Right forelimb (tissue), 1 donor: ENCODE data around the gene SDK1.
"Not testable (repeated sequence)": the region's sequence is repeated elsewhere in the genome, so short reads cannot be mapped to it uniquely, and the experiment has no call there.

Experiments
- DNase-seq: peaks from one replicate; pipeline ENCODE4 v3.0.0-alpha.2; 2018

Gene SDK1

DNA sequence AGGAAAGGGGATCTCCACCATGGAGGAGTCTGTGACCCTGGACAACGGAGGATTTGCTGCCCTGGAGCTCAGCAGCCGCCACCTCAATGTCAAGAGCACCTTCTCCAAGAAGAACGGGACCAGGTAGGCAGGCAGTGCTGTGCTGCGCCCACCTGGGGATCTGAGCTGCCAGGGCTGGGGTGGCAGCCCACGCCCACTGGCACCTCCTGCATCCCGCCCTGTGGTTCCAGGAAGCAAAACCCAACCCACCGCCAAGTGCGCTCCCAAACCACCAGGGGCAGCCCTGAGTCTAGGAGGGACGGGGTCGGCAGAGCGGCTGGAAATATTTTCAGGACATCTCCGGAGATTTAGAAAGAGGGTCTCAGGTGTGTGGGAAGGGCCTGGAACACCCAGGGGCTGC lies 940.7 kb downstream of the SDK1 start:
- no peak for DNase-seq

GRCh38 chr7:4242706-4243105 lies 941.7 kb downstream of the SDK1 start:
- no peak for DNase-seq

GRCh38 chr7:4244041-4244440 lies 943.0 kb downstream of the SDK1 start:
- no peak for DNase-seq

GRCh38 chr7:4244635-4245034 lies 943.6 kb downstream of the SDK1 start:
- no peak for DNase-seq

GRCh38 chr7:4245135-4245865 lies 944.2 kb downstream of the SDK1 start:
- DNase-seq, result no peak

DNA sequence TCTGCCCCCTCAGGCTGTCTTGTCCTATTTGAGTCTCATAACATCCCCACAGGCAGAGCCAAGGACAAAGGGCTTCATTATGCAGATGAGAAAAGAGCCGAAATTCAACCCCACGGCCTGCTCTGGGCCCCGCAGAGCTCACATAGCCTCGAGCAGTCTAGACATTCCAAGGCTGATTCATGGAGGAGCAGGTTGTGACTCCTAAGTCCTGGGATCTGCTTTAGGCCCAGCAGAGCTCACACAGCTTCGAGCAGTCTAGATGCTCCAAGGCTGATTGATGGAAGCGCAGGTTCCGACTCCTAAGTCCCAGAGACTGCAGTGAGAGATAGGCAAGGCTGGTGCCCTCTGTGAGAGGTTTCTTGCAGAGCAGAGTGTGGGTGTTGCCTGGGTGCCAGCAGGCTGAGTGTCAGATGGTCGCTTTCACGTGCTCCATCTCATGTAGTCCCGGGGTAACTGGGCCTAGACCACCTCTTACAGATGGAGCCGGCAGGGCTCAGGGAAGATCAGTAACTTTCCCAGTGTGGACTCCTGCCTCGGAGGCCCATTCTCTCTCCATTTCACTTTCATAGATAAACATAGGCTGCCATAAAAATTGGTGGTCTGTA lies 944.9 kb downstream of the SDK1 start:
- no peak for DNase-seq

DNA sequence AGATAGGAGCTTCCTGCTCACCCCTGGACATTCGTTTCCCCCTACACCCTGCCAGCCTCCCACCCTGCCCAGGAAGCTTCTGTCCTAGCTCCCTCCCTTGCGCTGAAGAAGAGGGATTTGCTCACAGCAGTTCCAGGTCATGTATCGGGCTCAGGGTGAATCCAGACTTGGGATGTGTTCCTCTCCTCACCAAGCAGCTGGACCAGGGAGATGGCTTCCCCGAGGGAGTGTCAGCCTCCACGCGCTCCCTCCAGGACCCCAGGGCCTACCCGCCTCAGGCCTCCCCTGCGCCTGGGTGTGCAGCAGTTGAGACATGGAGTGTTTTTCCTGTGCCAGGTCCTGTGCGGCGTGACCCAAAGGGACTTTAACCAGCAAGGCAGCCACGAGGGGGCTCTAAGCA lies 945.5 kb downstream of the SDK1 start:
- no peak for DNase-seq

DNA sequence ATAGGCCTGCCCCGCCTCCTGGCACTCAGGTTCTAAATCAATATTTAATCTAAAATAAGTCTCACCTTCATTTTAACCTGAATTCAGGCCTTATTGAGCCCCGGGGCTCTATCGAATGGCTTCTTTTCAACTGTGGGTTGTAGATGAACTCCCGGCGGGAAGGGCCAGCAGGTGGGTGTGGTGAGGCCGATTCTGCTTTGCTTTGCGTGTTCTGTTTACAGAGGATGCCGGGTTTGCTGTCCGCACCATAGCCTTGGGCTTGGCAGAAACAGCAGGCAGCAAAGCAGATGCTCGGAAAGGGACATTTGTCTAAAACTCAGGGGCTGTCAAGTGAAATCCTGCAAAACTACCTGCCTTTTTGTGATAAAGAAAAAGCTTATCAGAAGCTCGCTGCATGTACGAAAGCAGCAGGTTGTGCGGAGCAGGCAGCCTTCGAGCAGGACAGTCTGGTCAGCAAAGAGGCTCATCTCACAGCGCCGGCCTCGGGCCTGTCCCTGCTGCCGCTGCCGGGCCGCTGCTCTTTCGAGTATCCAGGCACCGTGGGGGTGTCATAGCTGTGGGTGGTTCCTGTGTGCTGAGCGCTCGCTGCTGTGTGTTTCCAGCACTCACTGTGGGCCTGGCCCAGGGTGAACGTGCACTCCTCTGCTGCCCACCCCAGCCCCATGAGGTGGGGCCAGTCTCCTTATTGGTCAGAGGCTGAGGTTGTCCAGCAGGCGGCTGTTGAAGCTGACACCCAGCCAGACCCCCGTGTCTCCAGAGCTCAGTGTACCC lies 946.2 kb downstream of the SDK1 start:
- no peak for DNase-seq

DNA sequence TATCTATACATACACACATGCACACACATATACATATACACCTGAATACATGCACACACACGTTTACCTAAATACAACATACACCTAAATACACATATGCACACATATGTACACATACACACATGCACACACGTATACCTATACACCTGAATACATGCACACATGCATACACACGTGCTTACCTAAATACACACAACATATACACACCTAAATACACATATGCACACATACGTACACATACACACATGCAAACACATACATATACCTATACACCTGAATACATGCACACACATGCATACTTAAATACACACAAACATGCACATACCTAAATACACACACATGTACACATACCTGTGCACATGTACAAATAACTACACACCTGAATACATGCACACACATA lies 947.2 kb downstream of the SDK1 start:
- no peak for DNase-seq

DNA sequence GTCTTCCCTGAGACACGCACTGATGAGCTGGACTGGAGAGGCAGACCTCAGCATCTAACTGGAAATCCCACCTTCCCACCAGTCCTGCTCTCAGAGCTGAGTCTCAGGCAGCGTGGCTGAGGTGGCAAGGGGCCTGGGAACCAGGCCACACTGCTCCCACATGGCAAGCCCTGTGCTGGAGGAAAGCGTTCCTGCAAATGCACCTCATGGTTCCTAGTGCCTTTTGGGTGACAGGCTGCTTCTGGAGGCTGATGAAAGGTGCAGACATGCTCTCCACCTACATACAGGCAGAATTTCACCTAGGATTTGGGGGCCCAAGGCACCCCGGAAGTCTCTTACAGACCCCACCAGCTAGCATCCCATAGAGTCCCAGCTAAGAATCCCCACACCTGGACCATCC lies 948.2 kb downstream of the SDK1 start:
- DNase-seq, result no peak

GRCh38 chr7:4255336-4255735 lies 954.3 kb downstream of the SDK1 start:
- DNase-seq, result no peak

- no peak for DNase-seq
Observed at GRCh38 chr7:4256286-4256685, 955.2 kb downstream of the SDK1 start.

DNA sequence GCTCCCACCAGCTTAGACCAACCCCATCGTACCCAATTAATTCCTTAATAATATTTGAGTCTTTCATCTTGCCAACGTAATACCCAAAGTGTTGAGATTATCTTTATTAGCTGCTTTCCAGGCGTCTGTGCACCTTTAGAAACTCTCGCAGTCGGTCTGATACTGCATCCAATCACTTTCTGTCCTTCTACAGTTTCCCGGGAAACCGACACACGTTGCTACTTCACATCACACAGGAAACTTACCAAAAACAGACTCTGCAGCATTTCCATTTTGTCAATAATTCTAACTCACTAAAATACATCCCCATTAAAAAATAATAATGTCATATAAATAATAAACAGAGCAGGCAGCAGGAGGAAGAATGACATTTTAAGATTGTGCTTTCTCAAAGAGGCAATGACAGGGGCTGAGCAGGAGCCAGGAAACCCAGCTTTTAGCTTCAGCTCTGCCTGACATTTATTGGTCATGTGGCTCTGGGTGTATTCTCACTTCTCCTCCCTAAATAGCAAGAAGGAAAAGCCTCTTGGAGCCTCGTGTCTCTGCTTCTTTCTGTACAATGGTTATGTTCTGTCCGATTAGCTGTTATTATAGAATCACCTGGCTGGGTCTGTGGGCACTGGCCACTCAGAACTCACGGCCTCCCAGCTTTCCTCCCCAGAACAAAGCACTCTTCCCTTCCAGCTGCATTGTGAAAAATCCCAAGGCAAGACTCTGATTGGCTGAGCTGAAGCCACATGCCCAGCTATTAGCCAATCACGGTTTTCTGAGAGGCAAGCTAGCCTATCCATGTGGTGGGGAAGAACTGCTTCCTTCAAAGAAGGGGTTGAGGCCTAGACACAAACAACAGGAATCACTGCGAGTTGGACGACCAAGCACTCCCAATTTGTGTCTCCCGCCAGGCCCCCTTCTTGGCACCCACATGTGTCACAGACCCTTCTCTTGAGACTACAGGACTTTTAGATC lies 956.4 kb downstream of the SDK1 start:
- no peak for DNase-seq

DNA sequence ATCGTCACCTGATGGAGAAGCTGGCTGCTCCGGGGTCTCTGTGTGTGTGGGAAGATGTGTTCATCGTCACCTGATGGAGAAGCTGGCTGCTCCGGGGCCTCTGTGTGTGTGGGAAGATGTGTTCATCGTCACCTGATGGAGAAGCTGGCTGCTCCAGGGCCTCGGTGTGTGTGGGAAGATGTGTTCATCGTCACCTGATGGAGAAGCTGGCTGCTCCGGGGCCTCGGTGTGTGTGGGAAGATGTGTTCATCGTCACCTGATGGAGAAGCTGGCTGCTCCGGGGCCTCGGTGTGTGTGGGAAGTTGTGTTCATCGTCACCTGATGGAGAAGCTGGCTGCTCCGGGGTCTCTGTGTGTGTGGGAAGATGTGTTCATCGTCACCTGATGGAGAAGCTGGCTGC lies 959.1 kb downstream of the SDK1 start:
- not testable (repeated sequence) for DNase-seq

DNA sequence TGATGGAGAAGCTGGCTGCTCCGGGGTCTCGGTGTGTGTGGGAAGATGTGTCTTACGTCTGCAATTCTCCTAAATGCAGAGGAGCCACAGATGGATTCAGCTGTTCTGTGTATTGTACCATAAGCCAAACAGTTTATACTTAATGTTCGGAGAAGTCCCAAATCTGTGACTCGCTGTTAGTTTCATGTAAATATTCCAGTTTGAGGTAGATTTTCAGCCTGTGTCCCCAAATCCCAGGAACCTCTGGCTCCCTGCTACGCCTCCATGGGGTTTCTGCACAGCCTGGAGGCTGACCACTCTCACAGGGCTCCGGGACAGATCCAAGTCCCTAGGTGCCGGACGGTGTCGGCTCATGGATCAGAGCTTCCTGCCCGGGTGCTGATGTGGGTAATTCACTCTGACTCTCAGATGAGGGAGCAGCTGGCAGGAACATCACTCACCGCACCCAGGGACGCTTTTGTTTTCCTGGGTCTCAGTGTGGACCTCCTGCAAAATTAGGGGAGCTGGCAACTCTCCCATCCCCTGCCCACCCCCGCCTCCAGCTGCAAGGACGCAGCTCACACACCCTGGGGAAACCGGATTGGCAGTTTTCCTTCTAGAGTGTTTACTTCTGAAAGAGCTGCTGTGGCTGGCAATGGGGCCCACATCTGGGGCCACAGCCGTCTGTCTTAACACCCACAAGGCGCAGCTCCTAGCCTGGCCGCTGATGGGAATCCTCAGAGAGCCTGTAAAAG lies 960.0 kb downstream of the SDK1 start:
- DNase-seq, result no peak

GRCh38 chr7:4261601-4261960 lies 960.5 kb downstream of the SDK1 start:
- no peak for DNase-seq

GRCh38 chr7:4264206-4264605 lies 963.2 kb downstream of the SDK1 start:
- DNase-seq, result not testable (repeated sequence)

DNA sequence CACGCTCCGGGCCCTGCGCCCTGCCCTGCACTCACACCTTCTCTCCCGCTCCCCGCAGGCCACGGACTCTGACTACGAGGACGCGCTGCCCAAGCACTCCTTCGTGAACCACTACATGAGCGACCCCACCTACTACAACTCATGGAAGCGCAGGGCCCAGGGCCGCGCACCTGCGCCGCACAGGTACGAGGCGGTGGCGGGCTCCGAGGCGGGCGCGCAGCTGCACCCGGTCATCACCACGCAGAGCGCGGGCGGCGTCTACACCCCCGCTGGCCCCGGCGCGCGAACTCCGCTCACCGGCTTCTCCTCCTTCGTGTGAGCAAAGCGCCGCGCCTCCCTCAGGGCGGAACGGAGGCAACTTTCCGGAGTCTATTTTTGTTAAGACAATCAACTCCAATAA lies 964.0 kb downstream of the SDK1 start:
- DNase-seq, result no peak

GRCh38 chr7:4265676-4266075 lies 964.6 kb downstream of the SDK1 start:
- no peak for DNase-seq

DNA sequence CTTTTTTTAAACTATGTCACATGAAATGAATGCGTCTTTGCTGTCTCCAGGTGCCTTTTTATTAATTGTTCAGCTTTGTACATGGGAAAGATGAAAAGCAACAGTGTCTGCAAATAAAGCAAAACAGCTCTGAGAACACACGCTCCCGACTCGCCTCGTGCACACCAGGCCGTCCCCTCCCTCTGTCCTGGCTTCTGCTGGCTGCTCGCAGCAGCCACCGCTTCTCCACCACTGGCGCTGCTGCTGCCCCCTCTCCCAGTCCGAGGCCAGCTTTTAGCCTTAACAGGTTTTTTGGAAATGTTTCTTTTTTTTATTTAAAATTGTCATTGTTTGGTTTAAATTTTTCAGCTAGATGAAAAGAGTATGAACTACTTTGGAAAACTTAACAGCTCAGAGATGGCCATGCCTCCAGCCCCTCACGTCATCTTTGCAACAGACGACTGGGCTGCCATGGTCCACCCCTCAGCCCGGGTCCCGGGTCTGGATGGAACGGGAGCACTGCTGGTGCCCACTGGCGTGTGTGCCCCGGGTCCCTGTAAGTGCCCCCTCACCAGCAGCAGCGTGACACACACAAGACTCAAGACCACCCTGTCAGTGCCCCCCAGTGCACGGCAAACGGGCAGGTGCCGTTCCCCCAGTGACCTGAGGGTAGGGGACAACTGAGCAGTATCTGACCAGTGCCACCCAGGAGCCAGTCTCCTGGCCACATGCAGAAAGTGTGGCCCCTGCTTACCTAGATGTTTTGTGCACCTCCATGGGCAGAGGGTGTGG lies 965.4 kb downstream of the SDK1 start:
- DNase-seq, result no peak

- DNase-seq, result no peak
Observed at GRCh38 chr7:4267341-4268039, 966.4 kb downstream of the SDK1 start.
